NCI-H446 (cell line): ENCODE data around the gene RPAP3.

Source experiments
- DNase-seq, 2 experiments: peaks; one replicate each; lab custom pipeline; 2025; lab: John Stamatoyannopoulos, UW

Gene RPAP3, protein sequence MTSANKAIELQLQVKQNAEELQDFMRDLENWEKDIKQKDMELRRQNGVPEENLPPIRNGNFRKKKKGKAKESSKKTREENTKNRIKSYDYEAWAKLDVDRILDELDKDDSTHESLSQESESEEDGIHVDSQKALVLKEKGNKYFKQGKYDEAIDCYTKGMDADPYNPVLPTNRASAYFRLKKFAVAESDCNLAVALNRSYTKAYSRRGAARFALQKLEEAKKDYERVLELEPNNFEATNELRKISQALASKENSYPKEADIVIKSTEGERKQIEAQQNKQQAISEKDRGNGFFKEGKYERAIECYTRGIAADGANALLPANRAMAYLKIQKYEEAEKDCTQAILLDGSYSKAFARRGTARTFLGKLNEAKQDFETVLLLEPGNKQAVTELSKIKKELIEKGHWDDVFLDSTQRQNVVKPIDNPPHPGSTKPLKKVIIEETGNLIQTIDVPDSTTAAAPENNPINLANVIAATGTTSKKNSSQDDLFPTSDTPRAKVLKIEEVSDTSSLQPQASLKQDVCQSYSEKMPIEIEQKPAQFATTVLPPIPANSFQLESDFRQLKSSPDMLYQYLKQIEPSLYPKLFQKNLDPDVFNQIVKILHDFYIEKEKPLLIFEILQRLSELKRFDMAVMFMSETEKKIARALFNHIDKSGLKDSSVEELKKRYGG

DNA sequence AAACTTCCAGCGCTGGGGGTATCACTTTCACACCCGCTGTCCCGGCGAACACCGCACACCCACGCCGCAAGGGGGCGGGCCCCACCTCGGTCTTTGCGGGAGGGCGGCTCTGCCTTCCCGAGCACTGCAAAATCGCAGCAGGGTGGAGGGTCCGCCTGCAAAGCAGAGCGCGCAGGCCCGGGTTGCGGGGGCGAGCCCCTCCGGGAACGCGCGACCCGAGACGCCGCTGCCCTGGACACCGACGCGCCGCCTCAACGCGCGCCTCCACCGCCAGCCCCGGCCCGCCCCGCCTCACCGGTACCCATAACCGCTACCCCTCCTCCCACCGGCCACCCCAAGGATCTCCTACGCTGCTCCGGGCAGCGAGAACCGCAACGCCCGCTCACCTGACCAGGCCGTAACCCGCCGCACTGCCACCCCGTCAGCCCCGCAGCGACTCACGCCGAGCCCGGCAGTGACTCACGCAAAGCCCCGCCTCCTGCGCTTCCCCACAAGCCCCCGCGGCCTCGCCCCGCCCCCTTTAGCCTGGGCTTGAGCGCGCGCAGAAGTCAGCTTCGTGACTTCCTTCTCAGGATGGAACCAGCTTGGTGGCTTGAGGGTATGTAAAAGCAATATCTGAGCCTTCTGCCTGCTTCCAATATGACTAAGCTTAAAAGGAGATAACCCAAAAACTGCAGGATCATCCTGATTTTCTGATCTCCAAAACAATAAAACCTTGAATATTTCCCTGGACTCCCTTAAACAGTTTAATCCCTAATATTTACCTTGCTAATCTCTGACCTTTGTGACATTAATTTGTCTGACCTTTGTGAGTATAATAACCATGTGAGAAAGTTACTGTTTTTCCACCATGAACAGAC lies at the start of gene RPAP3:
TSS of gene RPAP3 (minus strand) at position 465 of the 860 bp plus-strand sequence. CDS start 3,190 bp downstream, outside the sequence.
- DNase-seq: peak; percentile 85 to 93

DNA sequence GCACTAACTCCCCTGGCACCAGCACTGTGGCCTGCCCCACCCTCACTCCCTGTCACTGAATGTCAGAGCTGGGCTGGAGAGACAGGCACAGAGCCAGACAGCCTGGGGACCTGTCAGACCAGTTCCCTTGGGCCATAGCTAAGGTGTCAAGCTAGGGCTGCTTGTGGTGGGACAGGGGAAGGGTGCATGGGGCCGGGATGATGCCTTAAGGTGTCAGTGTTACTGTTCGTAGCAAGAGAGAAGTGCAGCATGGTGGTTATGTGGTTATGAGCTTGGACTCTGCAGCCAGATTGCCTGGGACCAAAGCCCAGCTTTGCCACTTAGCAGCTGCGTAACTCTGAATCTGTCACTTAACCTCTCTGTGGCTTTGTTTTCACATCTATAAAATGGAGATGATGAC lies 49.1 kb upstream of the RPAP3 start:
- DNase-seq: no peak

DNA sequence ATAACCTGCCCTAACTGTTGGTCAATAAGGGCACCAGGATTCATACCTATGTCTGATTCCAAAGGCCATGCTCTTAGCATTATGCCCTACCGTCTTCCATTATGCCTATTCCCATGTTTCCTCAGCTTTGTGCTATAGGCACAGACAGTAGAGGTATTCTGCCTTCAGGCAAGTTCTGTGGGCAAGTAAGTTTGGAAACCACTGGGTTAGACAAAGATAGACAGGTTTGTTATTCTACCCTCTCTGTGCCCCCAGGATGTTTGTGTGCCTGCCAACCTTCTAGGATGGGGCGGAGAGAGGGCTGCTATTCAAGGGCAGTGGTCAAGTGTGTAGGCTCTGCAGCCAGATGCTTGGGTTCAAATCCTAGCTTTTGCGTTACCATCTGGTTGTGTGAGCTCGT lies 48.3 kb upstream of the RPAP3 start:
- no peak for DNase-seq

DNA sequence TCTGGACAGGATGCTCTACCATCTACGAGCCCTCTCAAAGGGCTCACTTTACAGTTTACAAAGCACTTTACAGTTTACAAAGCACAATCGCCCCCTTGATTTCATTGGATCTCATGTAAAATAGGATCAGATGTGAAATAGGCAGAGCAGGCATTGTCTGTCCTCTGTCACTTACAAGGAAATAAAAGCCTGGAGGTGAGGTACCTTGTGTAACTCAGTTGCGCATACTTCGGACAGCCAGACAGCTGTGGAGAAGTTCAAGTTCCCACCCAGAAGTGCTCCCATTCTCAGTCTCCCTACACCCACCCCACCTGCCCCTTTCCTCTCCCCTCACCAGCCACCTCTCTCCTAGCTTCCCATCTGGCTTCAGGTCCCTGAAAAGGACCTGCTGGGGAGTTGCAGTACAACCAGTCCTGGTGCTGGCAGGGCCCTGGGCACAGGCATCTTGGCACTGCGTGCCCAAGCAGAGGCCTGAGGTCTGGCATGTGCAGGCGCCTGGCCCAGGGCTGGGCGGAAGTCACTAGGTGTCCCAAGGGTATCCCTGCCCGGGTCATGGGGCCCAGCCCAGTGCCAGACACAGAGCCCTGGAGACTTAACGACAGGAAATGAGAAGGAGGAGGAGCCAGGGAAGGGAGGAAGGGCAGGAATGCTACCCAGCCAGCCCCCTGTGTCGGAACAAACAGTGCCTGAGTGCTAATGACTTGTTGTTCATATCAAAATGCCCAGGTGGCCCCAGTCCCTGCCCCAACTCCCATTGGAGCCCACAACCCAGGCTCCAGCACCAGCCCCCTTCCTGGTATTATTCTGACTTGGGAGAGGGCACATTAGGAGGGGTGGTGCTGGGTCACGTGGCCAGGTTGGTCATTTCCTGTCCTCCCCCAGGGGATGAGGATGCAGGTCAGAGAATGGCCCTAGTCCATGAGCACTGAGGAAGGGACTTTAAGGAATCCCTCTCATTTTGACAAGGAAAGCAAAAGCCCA lies 47.5 kb upstream of the RPAP3 start:
- no peak for DNase-seq

DNA sequence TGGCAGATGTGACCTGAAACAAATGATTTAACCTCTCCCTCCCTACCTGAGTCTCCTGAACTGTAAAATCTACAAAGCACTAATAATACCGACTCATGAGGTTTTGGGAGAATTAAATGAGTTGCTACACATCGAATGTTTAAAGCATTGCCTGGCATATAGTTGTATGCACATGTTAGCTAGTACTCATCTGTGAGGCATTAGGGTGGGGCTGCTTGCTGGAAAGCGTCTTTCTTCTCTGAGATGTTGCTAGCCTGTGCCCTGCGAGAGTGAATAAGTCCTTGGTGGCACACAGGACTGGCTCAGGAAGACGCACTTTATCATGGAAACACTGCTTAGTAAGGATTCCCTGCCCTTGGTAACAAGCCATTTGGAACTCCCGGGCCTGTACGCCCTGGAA lies 46.7 kb upstream of the RPAP3 start:
- DNase-seq: no peak

DNA sequence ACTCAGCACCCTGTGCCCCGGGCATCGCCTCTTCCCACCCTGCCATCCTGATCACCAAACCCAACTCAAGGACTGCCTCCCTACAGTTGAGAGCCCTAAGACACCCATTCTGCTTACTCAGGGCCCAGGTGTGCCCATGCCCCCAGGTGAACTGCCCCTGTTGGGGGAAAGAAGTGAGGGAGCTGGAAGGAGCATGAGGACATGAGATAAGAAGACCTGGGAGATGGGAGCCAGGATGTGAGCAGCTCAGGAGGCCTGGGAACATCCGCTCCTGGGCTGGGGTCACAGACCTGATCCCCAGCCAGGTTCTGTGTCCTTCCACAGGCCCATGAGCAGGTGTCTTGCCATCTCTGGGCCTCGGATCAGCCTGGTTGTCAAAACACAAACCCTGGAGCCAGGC lies 46.3 kb upstream of the RPAP3 start:
- DNase-seq: no peak

DNA sequence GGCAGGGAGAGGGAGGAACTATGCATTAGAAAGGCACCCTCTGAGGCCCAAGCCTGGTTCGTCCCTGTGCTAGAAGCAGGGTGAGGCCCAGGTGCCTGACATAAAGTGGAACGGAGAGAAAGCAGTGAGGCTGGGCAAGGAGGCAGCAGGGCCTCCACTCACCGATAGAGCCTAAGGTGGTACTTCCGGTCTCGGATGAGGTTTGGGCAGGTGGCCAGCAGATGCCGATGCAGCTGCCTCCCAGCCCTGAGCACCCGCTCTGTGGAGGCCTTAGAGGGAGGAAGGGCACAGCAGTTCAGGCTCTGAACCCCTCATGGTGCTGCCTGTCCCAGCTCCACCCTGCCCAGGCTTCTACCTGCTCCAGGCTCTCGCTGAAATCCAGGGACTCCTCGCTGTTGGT lies 45.7 kb upstream of the RPAP3 start:
- DNase-seq: no peak

DNA sequence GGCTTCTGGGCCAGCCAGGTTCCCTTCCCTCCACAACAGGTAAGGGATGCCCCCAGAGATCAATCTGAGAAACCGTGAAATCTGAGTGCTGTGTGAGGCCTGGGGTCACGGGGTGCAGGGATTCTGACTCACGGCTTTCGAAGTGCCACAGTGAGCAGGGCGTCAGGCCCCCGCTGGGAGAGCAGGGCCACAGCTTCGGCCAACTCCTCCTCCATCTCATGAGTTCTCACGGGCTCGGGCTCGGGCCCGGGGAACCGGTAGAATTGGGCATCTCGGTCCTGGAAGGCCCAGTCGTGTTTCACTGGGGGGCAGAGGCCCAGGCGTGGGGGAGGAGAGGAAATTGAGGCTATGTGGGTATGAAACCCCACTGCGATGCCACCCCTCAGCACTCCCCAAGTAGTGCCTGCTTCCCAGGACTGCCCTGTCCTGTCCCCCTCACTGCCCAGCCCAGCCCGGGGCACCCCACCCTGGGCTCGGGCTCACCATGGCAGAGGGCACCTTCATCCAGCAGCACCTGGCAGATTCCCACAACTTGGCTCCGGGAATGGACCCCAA lies 45.2 kb upstream of the RPAP3 start:
- DNase-seq: no peak

DNA sequence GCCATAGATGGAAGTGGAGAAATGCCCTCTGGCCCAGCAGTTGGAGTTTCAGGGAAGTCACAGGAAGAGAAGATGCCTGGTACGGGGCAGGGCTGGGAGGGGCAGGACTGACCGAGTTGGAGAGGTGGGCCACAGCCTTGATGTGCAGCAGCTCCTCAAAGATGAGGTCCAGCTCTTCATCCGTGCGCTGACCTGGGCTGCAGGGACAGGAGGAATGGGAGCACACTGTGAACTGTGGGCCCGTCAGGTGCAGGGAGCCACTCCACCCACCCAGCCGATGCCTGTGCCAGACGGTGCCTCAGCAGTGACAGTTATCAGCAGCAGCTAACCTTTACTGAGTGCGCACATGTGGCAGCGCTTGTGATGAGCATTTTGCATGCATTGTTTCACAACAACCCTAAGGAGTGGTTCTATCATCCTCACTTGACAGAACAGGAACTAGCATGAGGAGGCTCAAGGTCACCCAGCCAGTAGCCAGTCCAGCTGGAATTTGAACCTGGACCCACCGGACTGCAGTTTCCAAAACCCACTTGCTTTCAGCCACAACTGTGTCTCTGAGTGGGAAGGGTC lies 44.5 kb upstream of the RPAP3 start:
- DNase-seq: no peak

DNA sequence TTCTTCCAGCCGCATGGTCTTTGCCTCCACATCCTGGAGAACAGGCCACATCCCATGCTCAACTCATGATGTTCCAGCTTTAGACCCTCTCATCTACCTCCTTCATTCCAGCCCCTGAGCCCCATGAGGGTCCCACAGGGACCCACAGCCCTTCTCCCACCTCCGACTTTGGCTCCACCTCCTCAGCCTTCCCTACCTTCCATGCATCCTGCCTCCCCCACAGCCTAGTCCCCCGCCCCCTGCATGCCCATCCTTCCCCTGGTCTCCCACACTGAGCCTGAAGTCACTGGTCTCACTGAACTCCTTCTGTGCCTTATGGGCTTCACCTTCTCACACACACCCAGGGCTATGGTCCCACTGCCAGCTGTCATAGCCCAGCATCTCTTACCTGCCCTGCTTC lies 43.1 kb upstream of the RPAP3 start:
- DNase-seq: no peak

DNA sequence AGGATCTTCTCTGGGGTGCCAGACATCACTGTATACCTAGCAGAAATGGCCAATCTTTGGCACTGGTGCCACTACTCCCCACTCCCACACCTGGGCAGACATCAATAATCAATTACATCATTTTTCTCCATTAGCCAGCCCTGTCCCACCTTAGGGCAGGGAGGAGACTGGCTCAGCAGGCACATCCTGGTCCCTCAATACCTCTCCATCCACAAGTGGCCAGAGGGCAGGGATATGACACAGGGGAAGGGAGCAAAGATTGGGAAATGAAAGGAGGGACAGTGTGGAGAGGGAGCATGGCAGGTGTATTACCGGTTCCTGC lies 42.6 kb upstream of the RPAP3 start:
- no peak for DNase-seq

DNA sequence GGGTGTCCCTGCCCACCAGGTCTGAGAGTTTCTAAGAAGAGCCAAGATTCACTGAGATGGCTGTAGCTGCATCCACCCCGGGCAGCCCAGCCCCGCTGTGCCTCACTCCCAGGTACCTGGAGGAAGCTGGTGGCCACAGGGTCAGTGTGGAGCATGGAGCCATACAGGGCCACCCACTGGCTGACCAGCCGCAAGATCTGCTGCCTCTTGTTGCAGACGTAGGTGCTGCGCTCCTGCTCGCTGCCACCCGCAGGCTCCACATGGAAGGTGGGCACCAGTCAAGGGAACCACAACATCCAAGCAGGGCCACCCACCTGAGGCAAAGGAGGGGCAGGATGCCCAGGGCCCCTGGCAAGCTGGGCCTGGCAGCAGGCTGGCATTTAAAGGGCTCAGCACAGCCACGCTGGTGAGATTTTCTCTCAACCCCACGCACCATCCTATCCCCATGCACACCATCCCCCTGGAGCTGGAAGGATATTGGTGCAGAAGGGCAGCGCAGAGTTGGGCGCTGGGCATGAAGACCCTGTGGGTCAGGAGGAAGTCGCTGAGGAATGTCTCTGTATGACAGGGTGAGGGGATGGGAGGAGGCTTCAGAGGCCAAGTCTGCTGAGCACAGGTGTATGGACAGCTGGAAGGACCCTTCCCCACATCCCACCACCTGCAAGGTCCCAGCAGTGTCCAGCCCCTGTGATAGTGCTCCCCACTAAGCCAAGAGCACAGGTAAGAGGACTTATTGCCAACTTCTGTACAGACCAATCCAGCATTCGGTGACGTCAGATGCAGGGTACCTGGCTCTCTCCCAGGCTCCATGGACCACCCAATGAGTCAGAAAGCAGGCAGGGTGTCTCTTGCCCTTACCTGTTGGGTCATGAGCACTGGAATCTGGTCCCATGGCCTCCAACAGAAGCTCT lies 42.0 kb upstream of the RPAP3 start:
- no peak for DNase-seq

DNA sequence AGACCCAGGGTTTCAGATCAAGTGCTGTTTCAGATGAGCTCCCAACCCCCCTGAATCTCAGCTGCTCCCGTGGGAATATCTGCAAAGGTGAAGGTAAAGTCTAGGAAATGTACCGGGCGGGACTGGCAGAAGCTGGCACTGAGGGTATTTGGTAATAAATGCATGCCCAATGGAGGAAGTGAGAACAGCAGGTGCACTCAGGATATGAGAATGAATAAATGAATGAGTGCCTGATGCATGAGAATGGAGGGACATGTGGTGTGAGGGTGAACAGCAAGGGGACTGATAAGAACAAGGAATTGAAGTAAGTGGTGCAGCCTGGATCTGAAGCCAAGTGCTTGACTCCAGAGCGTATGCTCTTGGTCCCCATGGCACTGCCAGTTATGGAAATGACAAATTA lies 41.3 kb upstream of the RPAP3 start:
- no peak for DNase-seq

DNA sequence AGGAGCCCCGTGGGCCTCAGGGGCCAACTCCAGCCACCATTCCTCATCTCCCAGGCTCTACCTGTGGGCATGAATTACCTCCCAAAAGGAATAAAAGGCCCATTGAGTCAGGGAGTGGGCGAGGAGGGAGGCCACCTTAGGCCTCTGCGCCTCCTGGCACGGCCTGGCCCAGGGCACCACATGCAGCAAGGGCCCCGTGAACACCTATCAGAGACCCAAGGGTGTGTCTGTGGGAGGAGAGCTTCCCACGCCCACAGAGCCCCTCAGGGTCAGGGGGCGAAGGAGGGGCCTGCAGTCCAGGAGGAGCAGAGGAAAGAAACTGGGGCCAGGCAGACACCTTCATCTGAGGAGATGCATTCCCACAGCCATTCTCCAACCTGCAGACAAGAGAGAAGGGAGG lies 40.7 kb upstream of the RPAP3 start:
- DNase-seq: no peak

DNA sequence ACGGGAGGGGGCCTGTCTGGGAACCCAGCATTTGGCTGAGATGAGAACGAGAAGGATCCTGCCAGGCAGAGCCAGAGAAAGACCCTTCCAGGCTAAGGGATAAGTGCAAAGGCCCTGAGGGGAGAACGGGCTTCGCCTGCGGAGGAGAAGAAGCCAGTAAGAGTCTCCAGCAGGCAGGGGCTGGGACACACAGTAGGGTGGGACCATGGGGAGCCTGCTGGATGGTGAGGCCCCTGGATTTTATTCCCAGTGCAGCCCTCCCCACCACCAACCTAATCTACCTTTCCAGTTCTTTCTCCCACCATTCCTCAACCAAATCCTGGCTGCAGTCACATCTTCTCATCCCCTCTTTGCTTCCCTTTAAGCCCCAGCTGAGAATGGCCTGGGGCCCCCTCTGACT lies 40.2 kb upstream of the RPAP3 start:
- no peak for DNase-seq

DNA sequence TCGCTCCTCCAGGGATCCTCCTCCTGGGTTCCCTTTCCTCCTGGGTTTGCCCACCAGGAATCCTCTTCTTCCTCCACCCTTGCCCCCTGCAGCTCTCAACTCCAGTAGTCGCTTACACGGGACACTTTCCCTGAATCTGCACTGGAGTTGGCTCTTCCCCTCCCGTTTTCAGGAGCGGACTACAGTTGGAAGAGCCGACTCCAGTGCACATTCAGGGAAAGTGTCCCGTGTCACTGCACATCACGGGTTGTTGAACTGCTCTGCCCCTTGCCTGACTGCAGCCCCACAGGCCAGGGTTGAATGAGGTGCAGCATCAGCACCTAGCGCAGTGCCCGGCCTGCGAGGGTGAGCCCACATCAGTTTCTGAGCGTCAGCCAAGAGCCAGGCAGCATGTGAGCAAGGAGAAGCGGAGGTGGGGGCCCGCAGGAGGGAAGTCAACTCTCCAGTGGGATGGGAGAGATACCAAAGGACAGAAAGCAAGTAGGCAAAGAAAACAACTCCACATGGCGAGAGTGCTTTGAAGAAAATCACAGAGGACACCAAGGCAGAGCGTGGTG lies 39.7 kb upstream of the RPAP3 start:
- DNase-seq: no peak

DNA sequence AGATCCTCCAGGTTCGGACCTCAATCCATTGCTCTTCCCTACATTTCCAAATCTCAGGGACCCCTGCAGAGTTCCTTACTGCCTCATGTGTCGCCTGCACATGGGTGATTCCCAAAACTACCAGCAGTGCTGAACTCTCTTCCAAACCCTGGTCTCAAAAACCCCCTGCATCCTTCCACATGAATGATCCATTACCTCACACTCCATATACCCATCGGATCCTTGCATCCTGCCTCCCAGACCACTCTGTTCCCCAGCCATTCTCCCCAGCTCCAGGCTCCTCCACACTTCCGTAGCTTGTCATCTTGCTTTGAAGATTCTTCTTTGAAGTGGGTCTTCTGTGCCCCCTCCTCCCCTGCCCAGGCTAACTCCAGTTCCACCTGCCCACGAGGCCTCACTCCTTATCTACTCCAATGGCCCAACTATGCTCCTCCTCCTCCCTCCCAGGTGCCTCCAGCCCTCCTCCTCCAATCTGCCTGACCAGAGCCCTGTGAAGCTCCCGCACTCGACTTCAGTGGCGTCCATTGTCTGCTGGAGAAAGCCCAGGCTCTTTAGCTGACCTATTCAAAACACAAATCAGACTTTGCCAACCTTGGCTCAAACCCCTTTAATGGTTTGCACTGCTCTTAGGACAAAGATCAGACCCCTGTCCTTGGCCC lies 39.1 kb upstream of the RPAP3 start:
- DNase-seq: no peak

DNA sequence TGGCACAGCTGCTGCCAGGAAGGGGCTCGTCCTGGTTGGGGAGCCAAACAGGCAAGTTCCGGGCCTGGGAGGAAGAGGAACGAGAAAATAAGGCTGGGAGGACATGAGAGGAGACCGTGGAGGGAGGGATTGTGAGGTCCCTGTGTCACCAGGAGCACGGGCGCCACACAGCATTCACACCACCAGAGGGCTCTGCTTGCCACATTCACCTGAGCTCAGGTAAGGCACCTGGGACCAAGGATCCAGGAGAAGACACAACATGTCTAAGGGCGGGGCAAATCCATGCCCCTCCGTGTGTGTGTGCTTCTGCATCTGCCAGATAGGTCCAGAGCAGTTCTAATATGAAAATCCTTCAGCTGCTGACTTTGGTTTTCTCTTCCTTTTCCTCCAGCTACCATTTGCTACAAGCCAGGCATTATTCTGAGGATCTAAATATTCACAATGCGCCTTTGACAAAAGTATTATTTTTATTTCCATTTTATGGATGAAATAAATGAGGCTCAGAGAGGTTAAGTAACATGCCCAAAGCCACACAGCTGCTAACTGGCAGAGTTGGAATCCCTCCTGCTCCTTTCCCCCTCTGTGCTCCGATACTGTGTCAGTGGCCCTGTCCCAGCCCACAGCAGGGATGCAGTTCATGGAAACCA lies 38.3 kb upstream of the RPAP3 start:
- no peak for DNase-seq
